ENCODE data around the gene PACRG.

DNA sequence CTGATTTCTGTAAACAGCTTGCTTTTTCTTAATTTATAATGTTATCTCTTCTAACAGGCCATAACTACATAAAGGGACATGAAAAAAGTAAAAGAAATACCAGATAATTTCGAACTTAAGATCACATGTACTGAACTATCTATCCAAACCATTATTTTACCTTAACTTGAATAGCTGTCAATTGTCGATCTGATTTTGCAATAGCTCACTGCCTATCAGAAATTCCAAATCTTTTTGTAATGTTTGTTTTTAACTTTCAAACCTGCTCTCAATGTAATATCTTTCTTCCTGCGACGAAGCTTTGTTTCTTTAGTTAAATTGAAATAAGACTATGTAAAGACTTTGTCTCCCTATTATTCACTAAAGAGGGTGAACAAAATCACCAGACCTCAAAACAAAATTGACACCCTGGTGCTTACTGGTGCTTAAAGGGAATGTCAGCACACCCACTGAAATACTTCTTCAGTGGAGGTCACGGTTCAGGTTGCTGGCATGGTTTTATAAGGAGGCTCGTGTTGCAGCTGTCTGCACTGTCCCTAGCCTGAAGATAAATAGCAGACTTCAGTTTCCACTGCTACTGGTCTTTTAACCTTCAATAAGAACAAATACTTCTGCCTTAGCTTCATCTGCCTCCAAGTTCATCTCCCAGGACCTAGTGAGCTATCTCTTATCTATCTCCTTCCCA lies 569.2 kb downstream of the PACRG start:
- TF ChIP-seq, protein P1, sequence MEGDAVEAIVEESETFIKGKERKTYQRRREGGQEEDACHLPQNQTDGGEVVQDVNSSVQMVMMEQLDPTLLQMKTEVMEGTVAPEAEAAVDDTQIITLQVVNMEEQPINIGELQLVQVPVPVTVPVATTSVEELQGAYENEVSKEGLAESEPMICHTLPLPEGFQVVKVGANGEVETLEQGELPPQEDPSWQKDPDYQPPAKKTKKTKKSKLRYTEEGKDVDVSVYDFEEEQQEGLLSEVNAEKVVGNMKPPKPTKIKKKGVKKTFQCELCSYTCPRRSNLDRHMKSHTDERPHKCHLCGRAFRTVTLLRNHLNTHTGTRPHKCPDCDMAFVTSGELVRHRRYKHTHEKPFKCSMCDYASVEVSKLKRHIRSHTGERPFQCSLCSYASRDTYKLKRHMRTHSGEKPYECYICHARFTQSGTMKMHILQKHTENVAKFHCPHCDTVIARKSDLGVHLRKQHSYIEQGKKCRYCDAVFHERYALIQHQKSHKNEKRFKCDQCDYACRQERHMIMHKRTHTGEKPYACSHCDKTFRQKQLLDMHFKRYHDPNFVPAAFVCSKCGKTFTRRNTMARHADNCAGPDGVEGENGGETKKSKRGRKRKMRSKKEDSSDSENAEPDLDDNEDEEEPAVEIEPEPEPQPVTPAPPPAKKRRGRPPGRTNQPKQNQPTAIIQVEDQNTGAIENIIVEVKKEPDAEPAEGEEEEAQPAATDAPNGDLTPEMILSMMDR (IDR thresholded peaks at IDR 0.05), result no peak
- no peak for TF ChIP-seq POLR2A (IDR thresholded peaks at IDR 0.05)
